ENCODE data around the gene RPS3. TPM values are rescaled to one million over a fixed set of nuclear protein-coding genes. Genes with fewer than 3 reads are reported as not detected.

Gene RPS3
- total RNA-seq (2021) = 3,765 and 3,814 TPM in 2 replicates
- long read RNA-seq, transcript RPS3-217 (7 exons, 2,097 nt) = major isoform, 3,338 of 3,430 reads
- long read RNA-seq, transcript RPS3-216 (7 exons, 796 nt) = minor isoform, 5 of 3,430 reads
- long read RNA-seq, transcript RPS3-209 (7 exons, 1,306 nt) = minor isoform, 24 of 3,430 reads
- long read RNA-seq, transcript RPS3-203 (6 exons, 866 nt) = minor isoform, 7 of 3,430 reads
- long read RNA-seq, partial matches to known transcripts = 31 of 3,430 reads
- long read RNA-seq, other reads (novel, unspliced or antisense) = 22 of 3,430 reads

DNA sequence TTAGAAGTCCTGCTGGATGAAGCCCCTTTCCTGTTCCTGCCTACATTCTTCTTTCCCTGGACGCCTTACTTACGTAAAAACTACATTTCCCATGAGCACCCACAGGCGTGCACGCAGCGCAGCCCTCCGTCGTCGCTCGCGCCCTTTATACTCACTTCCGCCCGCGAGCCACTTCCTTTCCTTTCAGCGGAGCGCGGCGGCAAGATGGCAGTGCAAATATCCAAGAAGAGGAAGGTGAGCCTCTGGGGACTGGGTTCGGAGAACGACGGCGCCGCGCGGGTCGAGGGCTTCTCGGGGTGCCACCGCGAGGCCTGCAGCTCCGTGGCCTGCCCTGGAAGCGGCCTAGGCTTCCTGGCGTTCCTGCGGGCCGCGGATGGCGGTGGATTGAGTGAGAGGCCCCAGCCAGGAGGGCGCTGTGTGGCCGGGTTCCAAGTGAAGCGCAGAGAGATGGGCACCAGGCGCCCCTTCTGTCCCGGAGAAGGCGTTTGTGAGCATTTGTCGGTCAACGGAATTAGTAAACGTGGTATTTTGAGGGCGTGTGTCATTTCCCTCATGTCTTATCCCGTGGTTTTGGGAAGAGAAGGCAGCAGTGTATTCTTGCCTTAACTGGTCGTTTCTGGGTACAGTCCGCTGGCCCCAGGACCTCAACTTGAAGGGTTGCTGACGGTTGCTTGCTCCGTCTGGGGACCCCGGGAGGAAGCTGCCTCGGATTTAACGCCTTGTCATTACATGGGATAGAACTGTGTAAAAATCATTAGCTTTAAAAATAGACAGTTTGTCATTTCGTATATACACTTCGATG lies at the start of gene RPS3:
Gene RPS3 (plus strand): TSS at position 175 of the 802 bp plus-strand sequence. CDS start 30 bp downstream, at position 205.
- Histone ChIP-seq H2BK120ac (ENCODE audit: low read depth, low read length, poor library complexity, severe bottlenecking) (no peak within 1 kb of the TSS), H2AFZ (ENCODE audit: low read length) (peak within 1 kb of the TSS; percentile 53), H3K79me1 (ENCODE audit: insufficient read depth, low read depth, low read length, poor library complexity, severe bottlenecking) (peaks cover 9% of the 10 kb centered on the region), H3K14ac (ENCODE audit: insufficient read depth, low read length) (peak within 1 kb of the TSS; percentile 93), H2AK5ac (ENCODE audit: insufficient read length, low read length) (no peak within 1 kb of the TSS), H2BK12ac (ENCODE audit: insufficient read length, low read depth, low read length) (no peak within 1 kb of the TSS), H3K23me2 (ENCODE audit: insufficient read length, low read depth, low read length, poor library complexity, severe bottlenecking) (peaks cover 9% of the 10 kb centered on the region), H4K91ac (ENCODE audit: insufficient read length, low read depth, low read length) (peak within 1 kb of the TSS; percentile 34), H3K4me1 (ENCODE audit: insufficient read depth, low read length) (no peaks in the 10 kb centered on the region; the same call in 1 of the 2 replicates), H4K20me1 (ENCODE audit: control insufficient read depth, insufficient read depth, insufficient read length) (peaks cover 3% of the 10 kb centered on the region), H4K5ac (ENCODE audit: insufficient read length, low read depth, low read length) (peak within 1 kb of the TSS; percentile 94), H3T11ph (ENCODE audit: low read length) (no peak within 1 kb of the TSS), H3K56ac (ENCODE audit: insufficient read length, low read depth, low read length) (peak within 1 kb of the TSS; percentile 75), H3K4me2 (ENCODE audit: insufficient read depth, insufficient read length, low read length) (peak within 1 kb of the TSS; percentile 75), H3K23ac (ENCODE audit: insufficient read length, low read depth, low read length) (no peak within 1 kb of the TSS), H2BK20ac (ENCODE audit: low read depth, low read length, poor library complexity, severe bottlenecking) (no peak within 1 kb of the TSS), H3K27me3 (ENCODE audit: insufficient read depth, low read length) (no peaks in the 10 kb centered on the region), H4K8ac (replicated peaks; ENCODE audit: insufficient read length, low read depth, low read length) (no peak within 1 kb of the TSS), H3K9ac (ENCODE audit: extremely low read depth, insufficient read length, low read length) (peak within 1 kb of the TSS; percentile 99), H3K79me2 (ENCODE audit: insufficient read depth, low read length) (peaks cover 34% of the 10 kb centered on the region), H2BK15ac (ENCODE audit: low read depth, low read length) (no peak within 1 kb of the TSS), H3K9me3 (ENCODE audit: control insufficient read depth, low read depth, low read length) (no peaks in the 10 kb centered on the region), H3K18ac (ENCODE audit: insufficient read length, low read depth, low read length) (peak within 1 kb of the TSS; percentile 96), H3K27ac (ENCODE audit: insufficient read length, low read depth, low read length) (peak within 1 kb of the TSS; percentile 40), H2BK5ac (ENCODE audit: insufficient read length, low read length) (peak within 1 kb of the TSS; percentile 86), H3K4ac (ENCODE audit: low read depth, low read length) (peak within 1 kb of the TSS; percentile 53)
- Mint-ChIP-seq H3K9me3 (peaks cover 4 to 6% of the 10 kb centered on the region in 2 experiments; a peak in 3 of 5 replicates), H3K4me3 (peak within 1 kb of the TSS; percentile 97 to 99), H3K4me1 (peaks cover 22 to 34% of the 10 kb centered on the region in 2 experiments), H3K27ac (peak within 1 kb of the TSS; percentile 99 to 100 (median 99)), H3K36me3 (ENCODE audit: insufficient read depth in 1 of 3, low read depth in 3 of 3) (peaks cover 52 to 54% (median 53%) of the 10 kb centered on the region in 3 experiments), H3K27me3 (ENCODE audit: low read depth) (no peaks in the 10 kb centered on the region; the same call in 1 of the 2 replicates)
- DNase-seq = peak; percentile 90
- WGBS (ENCODE audit: extremely low coverage, insufficient read length, low lambda C conversion rate) = no CpG with 5 or more reads among the region's 55 CpGs
- TF ChIP-seq, protein P1, sequence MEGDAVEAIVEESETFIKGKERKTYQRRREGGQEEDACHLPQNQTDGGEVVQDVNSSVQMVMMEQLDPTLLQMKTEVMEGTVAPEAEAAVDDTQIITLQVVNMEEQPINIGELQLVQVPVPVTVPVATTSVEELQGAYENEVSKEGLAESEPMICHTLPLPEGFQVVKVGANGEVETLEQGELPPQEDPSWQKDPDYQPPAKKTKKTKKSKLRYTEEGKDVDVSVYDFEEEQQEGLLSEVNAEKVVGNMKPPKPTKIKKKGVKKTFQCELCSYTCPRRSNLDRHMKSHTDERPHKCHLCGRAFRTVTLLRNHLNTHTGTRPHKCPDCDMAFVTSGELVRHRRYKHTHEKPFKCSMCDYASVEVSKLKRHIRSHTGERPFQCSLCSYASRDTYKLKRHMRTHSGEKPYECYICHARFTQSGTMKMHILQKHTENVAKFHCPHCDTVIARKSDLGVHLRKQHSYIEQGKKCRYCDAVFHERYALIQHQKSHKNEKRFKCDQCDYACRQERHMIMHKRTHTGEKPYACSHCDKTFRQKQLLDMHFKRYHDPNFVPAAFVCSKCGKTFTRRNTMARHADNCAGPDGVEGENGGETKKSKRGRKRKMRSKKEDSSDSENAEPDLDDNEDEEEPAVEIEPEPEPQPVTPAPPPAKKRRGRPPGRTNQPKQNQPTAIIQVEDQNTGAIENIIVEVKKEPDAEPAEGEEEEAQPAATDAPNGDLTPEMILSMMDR (conservative IDR thresholded peaks at IDR 0.05) = no peak; the same call in 2 of the 3 replicates
